Measurements from ENCODE around the gene PKP3.

DNA sequence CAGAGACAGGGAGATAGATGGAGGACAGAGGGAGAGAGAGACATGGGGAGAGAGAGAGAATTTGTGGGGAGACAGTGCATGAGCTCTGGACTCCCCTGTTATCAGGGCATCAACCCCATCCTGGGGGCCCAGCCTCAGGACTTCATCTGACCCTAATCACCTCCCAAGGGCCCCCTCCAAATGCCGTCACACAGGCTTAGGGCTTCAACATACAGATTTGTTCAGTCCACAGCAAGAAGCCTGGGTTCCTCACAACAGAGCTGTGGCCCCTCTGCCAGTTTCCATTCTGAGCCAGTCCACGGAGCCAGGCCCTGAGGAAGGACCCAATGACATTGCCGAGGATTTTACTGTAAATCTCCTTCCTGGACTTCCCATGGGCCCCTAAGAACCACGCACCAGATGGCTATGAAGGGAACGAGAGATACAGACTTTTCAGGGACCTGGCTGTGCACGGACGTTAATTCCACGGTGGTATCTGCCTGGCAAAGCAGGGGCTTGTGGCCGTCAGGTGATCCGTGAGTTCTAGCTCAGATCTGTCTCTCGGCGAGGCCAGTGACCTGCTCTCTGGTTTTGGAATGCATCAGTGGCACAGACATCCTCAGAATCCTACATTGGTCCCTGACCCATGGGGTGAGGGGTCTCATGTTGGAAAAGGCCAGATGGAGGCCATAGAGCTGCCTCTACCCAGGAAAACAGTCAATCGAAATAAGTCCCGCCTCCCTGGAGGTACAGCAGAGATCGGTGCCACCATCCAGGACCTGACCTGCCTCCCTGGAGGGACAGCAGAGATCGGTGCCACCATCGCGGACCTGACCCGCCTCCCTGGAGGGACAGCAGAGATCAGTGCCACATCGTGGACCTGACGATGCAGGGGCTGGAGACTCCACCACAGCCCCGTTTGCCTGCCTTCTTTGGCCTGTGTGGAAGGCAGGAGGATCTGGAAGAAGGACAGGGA lies 33.4 kb upstream of the PKP3 start:
- TF ChIP-seq CTCF (IDR thresholded peaks at IDR 0.05) (no peak), POLR2A (IDR thresholded peaks at IDR 0.05) (no peak)
